ENCODE results near the gene OXGR1.

GRCh38 chr13:97023117-97023516 is 28.8 kb upstream of the OXGR1 start:
- TF ChIP-seq SNIP1 (IDR thresholded peaks at IDR 0.05; ENCODE audit: low read depth): no peak
- TF ChIP-seq, protein P1, sequence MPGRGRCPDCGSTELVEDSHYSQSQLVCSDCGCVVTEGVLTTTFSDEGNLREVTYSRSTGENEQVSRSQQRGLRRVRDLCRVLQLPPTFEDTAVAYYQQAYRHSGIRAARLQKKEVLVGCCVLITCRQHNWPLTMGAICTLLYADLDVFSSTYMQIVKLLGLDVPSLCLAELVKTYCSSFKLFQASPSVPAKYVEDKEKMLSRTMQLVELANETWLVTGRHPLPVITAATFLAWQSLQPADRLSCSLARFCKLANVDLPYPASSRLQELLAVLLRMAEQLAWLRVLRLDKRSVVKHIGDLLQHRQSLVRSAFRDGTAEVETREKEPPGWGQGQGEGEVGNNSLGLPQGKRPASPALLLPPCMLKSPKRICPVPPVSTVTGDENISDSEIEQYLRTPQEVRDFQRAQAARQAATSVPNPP (IDR thresholded peaks at IDR 0.05; ENCODE audit: borderline replicate concordance, insufficient read depth, insufficient read length): no peak
- no peak for TF ChIP-seq MCM2 (IDR thresholded peaks at IDR 0.05; ENCODE audit: low read depth)
- TF ChIP-seq RNF2 (IDR thresholded peaks at IDR 0.05): no peak
- TF ChIP-seq YY1 (IDR thresholded peaks at IDR 0.05; ENCODE audit: borderline replicate concordance in 1 of 3, control insufficient read depth in 1 of 3, extremely low read depth in 1 of 3, insufficient read depth in 3 of 3, insufficient read length in 1 of 3, insufficient replicate concordance in 2 of 3, low read depth in 1 of 3, low read length in 2 of 3): no peak
- TF ChIP-seq, protein P2, sequence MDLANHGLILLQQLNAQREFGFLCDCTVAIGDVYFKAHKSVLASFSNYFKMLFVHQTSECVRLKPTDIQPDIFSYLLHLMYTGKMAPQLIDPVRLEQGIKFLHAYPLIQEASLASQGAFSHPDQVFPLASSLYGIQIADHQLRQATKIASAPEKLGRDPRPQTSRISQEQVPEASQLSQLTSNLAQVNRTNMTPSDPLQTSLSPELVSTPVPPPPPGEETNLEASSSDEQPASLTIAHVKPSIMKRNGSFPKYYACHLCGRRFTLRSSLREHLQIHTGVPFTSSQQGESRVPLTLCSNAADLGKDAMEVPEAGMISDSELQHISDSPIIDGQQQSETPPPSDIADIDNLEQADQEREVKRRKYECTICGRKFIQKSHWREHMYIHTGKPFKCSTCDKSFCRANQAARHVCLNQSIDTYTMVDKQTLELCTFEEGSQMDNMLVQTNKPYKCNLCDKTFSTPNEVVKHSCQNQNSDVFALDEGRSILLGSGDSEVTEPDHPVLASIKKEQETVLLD (IDR thresholded peaks at IDR 0.05): no peak

All from K562 (cell line).